Stimulated activated CD8-positive, alpha-beta memory T cell treated with anti-CD3 and anti-CD28 coated beads, Interleukin-7, amount 100 ng/mL, for 4 hours (primary cell): Measurements from ENCODE around the gene CACNA1D.
"Not testable (repeated sequence)": the region's sequence is repeated elsewhere in the genome, so short reads cannot be mapped to it uniquely, and the experiment has no call there.

ENCODE experiments used
- DNase-seq, 2 donors: peaks; one replicate each; pipeline ENCODE4 v3.0.0-alpha.2; 2020; ENCODE audit warnings: low read depth in 2 of 2

The CACNA1D gene

GRCh38 chr3:53493963-53494791, at the start of gene CACNA1D:
TSS of gene CACNA1D (plus strand) at chr3:53494611. CDS start at chr3:53495167, 556 bp downstream.
- no peak for DNase-seq

GRCh38 chr3:53457068-53457467, 37.3 kb upstream of the CACNA1D start:
- no peak for DNase-seq

- no peak for DNase-seq
Observed at GRCh38 chr3:53460326-53460725, 34.1 kb upstream of the CACNA1D start.

GRCh38 chr3:53464424-53464823, 30.0 kb upstream of the CACNA1D start:
- no peak for DNase-seq

GRCh38 chr3:53469758-53470157, 24.7 kb upstream of the CACNA1D start:
- DNase-seq: not testable (repeated sequence)

- no peak for DNase-seq
Observed at GRCh38 chr3:53473422-53473821, 21.0 kb upstream of the CACNA1D start.

GRCh38 chr3:53476372-53476771, 18.0 kb upstream of the CACNA1D start:
- not testable (repeated sequence) for DNase-seq

- DNase-seq: not testable (repeated sequence)
Observed at GRCh38 chr3:53477689-53478088, 16.7 kb upstream of the CACNA1D start.

GRCh38 chr3:53478166-53478830, 16.1 kb upstream of the CACNA1D start:
- no peak for DNase-seq

- no peak for DNase-seq
Observed at GRCh38 chr3:53478921-53479664, 15.3 kb upstream of the CACNA1D start.

GRCh38 chr3:53482227-53482626, 12.2 kb upstream of the CACNA1D start:
- DNase-seq: no peak

GRCh38 chr3:53483821-53484220, 10.6 kb upstream of the CACNA1D start:
- DNase-seq: no peak

- DNase-seq: no peak
Observed at GRCh38 chr3:53484984-53485383, 9.4 kb upstream of the CACNA1D start.

- DNase-seq: no peak
Observed at GRCh38 chr3:53485675-53486403, 8.6 kb upstream of the CACNA1D start.

- no peak for DNase-seq
Observed at GRCh38 chr3:53486961-53487654, 7.3 kb upstream of the CACNA1D start.

- no peak for DNase-seq
Observed at GRCh38 chr3:53489386-53489785, 5.0 kb upstream of the CACNA1D start.

- no peak for DNase-seq
Observed at GRCh38 chr3:53489787-53490458, 4.5 kb upstream of the CACNA1D start.

GRCh38 chr3:53490459-53490968, 3.9 kb upstream of the CACNA1D start:
- no peak for DNase-seq

- no peak for DNase-seq
Observed at GRCh38 chr3:53491276-53491675, 3.1 kb upstream of the CACNA1D start.

- no peak for DNase-seq
Observed at GRCh38 chr3:53493595-53493962, 832 bp upstream of the CACNA1D start.
